ACC112 (cell line): Measurements from ENCODE around the gene ANKRD6.

Experiments
- H2AFZ ChIP-seq: fragments of 200-600 bp; sonication (generic); one replicate; pipeline ENCODE4 v1.6.0; 2017; ENCODE audit warnings: antibody characterized with exemption, low read length; ENCODE audit not compliant: unreplicated experiment
- H3K27ac ChIP-seq: fragments of 200-600 bp; sonication (generic); 2 replicates; pipeline ENCODE4 v1.5.1; 2014; ENCODE audit warnings: low read depth, mild to moderate bottlenecking, antibody characterized with exemption, low read length, moderate library complexity
- H3K27me3 ChIP-seq: fragments of 200-600 bp; sonication (generic); 2 replicates; pipeline ENCODE4 v1.6.1; 2014; ENCODE audit warnings: mild to moderate bottlenecking, antibody characterized with exemption, low read length, moderate library complexity, mixed read lengths; ENCODE audit not compliant: insufficient read depth
- H3K36me3 ChIP-seq: fragments of 200-600 bp; sonication (generic); 2 replicates; pipeline ENCODE4 v1.6.1; 2016; ENCODE audit warnings: mild to moderate bottlenecking, antibody characterized with exemption, low read length, moderate library complexity, mixed read lengths; ENCODE audit not compliant: insufficient read depth
- H3K4me1 ChIP-seq: fragments of 200-600 bp; sonication (generic); one replicate; pipeline ENCODE4 v1.6.1; 2016; ENCODE audit warnings: low read length, mixed read lengths; ENCODE audit not compliant: insufficient read depth, unreplicated experiment, control insufficient read depth
- H3K4me3 ChIP-seq: fragments of 200-600 bp; sonication (generic); 2 replicates; pipeline ENCODE4 v1.5.1; 2014; ENCODE audit warnings: mild to moderate bottlenecking, low read depth, low read length
- H3K79me2 ChIP-seq: fragments of 200-600 bp; sonication (generic); one replicate; pipeline ENCODE4 v1.6.0; 2016; ENCODE audit warnings: low read length; ENCODE audit not compliant: control insufficient read depth, unreplicated experiment, insufficient read depth

The ANKRD6 gene

DNA sequence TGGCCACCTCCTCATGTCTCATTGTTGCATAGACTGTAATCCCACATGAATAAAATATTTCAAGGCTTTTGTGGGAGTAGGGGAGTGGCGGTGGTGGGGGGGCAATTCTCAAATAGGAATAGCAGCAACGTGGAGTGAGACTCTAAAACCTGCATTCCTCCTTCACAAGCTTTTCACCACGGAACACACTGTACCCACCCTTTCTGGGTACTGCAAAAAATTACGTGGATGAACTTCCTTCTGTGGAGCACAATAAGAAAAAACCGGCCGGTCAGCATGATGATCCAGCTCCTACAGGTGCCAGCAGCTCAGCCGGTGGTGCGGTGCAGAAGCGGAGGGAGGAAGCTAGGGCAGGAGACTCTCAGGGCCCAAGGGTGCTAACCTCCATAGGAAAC is 19.9 kb upstream of the ANKRD6 start:
- H3K4me3 ChIP-seq: peak overlapping the region; percentile 70; the same call in 1 of the 2 replicates
- no peaks in the 10 kb centered on the region for H3K36me3 ChIP-seq
- no peak overlapping the region for H2AFZ ChIP-seq
- no peaks in the 10 kb centered on the region for H3K4me1 ChIP-seq
- H3K27ac ChIP-seq: no peak overlapping the region
- H3K79me2 ChIP-seq: no peaks in the 10 kb centered on the region
- peaks cover 87% of the 10 kb centered on the region for H3K27me3 ChIP-seq

GRCh38 chr6:89414215-89414614 is 18.7 kb upstream of the ANKRD6 start:
- Histone ChIP-seq H3K4me1 (no peaks in the 10 kb centered on the region), H3K36me3 (no peaks in the 10 kb centered on the region), H2AFZ (no peak overlapping the region), H3K79me2 (no peaks in the 10 kb centered on the region), H3K27me3 (peaks cover 75% of the 10 kb centered on the region), H3K4me3 (no peak overlapping the region), H3K27ac (no peak overlapping the region)

- no peak overlapping the region for H2AFZ ChIP-seq
- H3K79me2 ChIP-seq: no peaks in the 10 kb centered on the region
- H3K36me3 ChIP-seq: no peaks in the 10 kb centered on the region
- H3K4me3 ChIP-seq: no peak overlapping the region
- no peak overlapping the region for H3K27ac ChIP-seq
- H3K27me3 ChIP-seq: peaks cover 69% of the 10 kb centered on the region
- H3K4me1 ChIP-seq: no peaks in the 10 kb centered on the region
Measured at GRCh38 chr6:89415185-89415584, 17.8 kb upstream of the ANKRD6 start.

- Histone ChIP-seq H3K36me3 (no peaks in the 10 kb centered on the region), H3K4me3 (no peak overlapping the region), H3K4me1 (no peaks in the 10 kb centered on the region), H2AFZ (no peak overlapping the region), H3K27me3 (peaks cover 60% of the 10 kb centered on the region), H3K79me2 (no peaks in the 10 kb centered on the region), H3K27ac (no peak overlapping the region)
Measured at GRCh38 chr6:89416796-89417195, 16.2 kb upstream of the ANKRD6 start.

- Histone ChIP-seq H3K79me2 (no peaks in the 10 kb centered on the region), H3K27me3 (peaks cover 26% of the 10 kb centered on the region), H3K27ac (no peak overlapping the region), H2AFZ (no peak overlapping the region), H3K36me3 (no peaks in the 10 kb centered on the region), H3K4me1 (no peaks in the 10 kb centered on the region), H3K4me3 (no peak overlapping the region)
Measured at GRCh38 chr6:89430201-89430962, 2.6 kb upstream of the ANKRD6 start.

GRCh38 chr6:89433252-89434149 is 549 bp downstream of the ANKRD6 start:
- H2AFZ ChIP-seq: peak overlapping the region; percentile 69
- no peaks in the 10 kb centered on the region for H3K4me1 ChIP-seq
- peaks cover 19% of the 10 kb centered on the region for H3K27me3 ChIP-seq

DNA sequence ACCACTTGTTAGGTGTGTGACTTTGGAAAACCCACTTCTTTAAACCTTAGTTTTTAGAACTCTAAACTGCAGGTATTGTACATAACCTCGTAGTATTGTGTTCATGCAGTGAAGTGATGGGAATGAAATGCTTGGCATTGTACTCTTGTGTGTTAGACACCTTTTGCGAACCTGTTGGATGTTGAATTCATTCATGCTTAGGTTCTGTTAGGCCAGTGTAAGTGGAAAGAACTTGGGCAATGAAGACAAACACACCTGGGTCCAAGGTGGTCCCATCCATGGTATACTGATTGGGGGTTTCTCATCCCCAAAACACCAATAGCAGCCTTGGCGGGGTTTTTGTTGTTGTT is 1.2 kb downstream of the ANKRD6 start:
- no peaks in the 10 kb centered on the region for H3K4me1 ChIP-seq
- no peak overlapping the region for H3K27ac ChIP-seq
- H3K4me3 ChIP-seq: peak overlapping the region; percentile 75
- H2AFZ ChIP-seq: no peak overlapping the region
- H3K36me3 ChIP-seq: no peaks in the 10 kb centered on the region
- H3K79me2 ChIP-seq: no peaks in the 10 kb centered on the region
- H3K27me3 ChIP-seq: peaks cover 18% of the 10 kb centered on the region

More at GRCh38 chr6:89433252-89434149, 549 bp downstream of the ANKRD6 start:
- Histone ChIP-seq H3K79me2 (no peaks in the 10 kb centered on the region), H3K27ac (no peak overlapping the region), H3K36me3 (no peaks in the 10 kb centered on the region), H3K4me3 (peak overlapping the region; percentile 75)

DNA sequence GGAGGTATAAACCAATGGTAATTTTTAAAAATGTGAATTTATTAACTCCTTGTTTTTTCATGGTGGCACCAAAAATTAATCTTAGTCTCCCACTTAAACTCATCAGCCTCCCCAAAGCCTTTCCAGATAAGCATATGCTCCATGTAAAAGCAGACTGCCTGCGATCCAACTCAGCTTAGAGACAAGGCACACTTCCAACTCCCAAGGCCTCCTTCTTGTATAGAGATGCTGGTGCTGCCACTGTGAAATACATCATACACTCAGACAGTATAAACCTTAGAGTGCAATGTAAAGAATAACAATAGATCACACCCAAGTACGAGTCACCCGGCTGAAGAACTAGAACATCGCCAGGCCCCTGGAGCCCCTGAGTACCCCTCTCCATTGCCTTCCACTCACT is 2.0 kb downstream of the ANKRD6 start:
- Histone ChIP-seq H3K79me2 (no peaks in the 10 kb centered on the region), H3K4me3 (no peak overlapping the region), H3K36me3 (no peaks in the 10 kb centered on the region), H2AFZ (no peak overlapping the region), H3K27ac (no peak overlapping the region), H3K27me3 (peaks cover 15% of the 10 kb centered on the region), H3K4me1 (no peaks in the 10 kb centered on the region)

GRCh38 chr6:89436226-89436625 is 3.3 kb downstream of the ANKRD6 start:
- peaks cover 10% of the 10 kb centered on the region; the same call in 1 of the 2 replicates for H3K27me3 ChIP-seq
- H3K36me3 ChIP-seq: no peaks in the 10 kb centered on the region
- no peaks in the 10 kb centered on the region for H3K79me2 ChIP-seq
- H3K4me1 ChIP-seq: no peaks in the 10 kb centered on the region
- no peak overlapping the region for H3K27ac ChIP-seq
- no peak overlapping the region for H2AFZ ChIP-seq
- H3K4me3 ChIP-seq: no peak overlapping the region

DNA sequence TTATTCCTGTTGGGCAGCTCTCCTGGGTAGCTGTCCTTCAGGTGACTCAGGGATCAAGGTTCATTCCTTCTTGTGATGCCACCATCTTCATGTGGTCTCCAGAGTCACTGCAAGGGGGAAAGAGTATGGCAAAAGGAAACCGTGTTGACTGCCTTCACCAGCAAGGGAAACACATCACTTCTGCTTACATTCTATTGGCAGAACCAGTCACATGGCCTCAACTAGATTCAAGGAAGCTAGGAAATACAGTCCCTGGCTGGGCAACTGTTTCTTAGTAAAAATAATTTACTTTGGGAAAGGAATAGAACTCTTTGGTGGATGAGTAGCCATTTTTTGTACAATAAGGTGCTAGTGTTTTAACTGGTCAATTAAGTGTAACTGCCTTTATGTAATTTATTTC is 5.3 kb downstream of the ANKRD6 start:
- H3K36me3 ChIP-seq: no peaks in the 10 kb centered on the region
- no peak overlapping the region for H2AFZ ChIP-seq
- no peaks in the 10 kb centered on the region for H3K79me2 ChIP-seq
- H3K27me3 ChIP-seq: peaks cover 10% of the 10 kb centered on the region; the same call in 1 of the 2 replicates
- no peaks in the 10 kb centered on the region for H3K4me1 ChIP-seq
- no peak overlapping the region for H3K27ac ChIP-seq
- no peak overlapping the region for H3K4me3 ChIP-seq
